ENCODE measurements around the gene TSHZ2. TPM values are rescaled to one million over a fixed set of nuclear protein-coding genes. Genes with fewer than 3 reads are reported as not detected.

TSHZ2 gene
- total RNA-seq, 1 experiment from 2014 or later, result 0.07 TPM

DNA sequence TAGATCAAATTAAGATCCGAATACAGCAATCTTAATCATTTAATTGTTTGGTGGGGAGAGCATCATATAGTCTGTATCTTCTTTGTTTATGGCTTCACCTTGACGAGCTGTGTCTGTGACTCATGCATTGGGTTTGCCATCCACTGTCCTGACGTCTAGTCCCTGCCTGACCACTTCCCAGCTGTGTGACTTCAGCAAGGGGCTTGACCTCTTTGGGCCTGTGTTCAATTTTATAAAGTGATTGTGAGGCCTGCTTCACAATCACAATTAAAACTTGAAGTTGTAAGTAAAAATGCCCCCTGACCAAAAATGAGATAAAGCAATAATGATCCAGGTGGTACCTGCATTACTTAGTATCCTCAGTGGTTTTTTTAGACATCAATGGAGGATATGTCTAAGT lies 412.2 kb downstream of the TSHZ2 start:
- Mint-ChIP-seq H3K4me3 (no peak overlapping the region), H3K36me3 (ENCODE audit: insufficient read depth in 1 of 3, low read depth in 3 of 3) (no peaks in the 10 kb centered on the region), H3K9me3 (no peaks in the 10 kb centered on the region), H3K27ac (no peak overlapping the region), H3K4me1 (peaks cover 30 to 34% of the 10 kb centered on the region in 2 experiments), H3K27me3 (ENCODE audit: low read depth) (no peaks in the 10 kb centered on the region)
- Histone ChIP-seq H3K79me1 (ENCODE audit: insufficient read depth, low read depth, low read length, poor library complexity, severe bottlenecking) (no peaks in the 10 kb centered on the region), H2AFZ (ENCODE audit: low read length) (no peak overlapping the region), H2BK15ac (ENCODE audit: low read depth, low read length) (no peak overlapping the region), H3K18ac (ENCODE audit: insufficient read length, low read depth, low read length) (no peak overlapping the region), H2BK20ac (ENCODE audit: low read depth, low read length, poor library complexity, severe bottlenecking) (no peak overlapping the region), H4K8ac (replicated peaks; ENCODE audit: insufficient read length, low read depth, low read length) (no peak overlapping the region), H4K5ac (ENCODE audit: insufficient read length, low read depth, low read length) (no peak overlapping the region), H3K4me1 (ENCODE audit: insufficient read depth, low read length) (peaks cover 5% of the 10 kb centered on the region; the same call in 1 of the 2 replicates), H3K23me2 (ENCODE audit: insufficient read length, low read depth, low read length, poor library complexity, severe bottlenecking) (no peaks in the 10 kb centered on the region), H3T11ph (ENCODE audit: low read length) (no peak overlapping the region), H4K20me1 (ENCODE audit: control insufficient read depth, insufficient read depth, insufficient read length) (no peaks in the 10 kb centered on the region), H3K9ac (ENCODE audit: extremely low read depth, insufficient read length, low read length) (no peak overlapping the region), H4K91ac (ENCODE audit: insufficient read length, low read depth, low read length) (no peak overlapping the region), H3K27me3 (ENCODE audit: insufficient read depth, low read length) (no peaks in the 10 kb centered on the region), H3K56ac (ENCODE audit: insufficient read length, low read depth, low read length) (no peak overlapping the region), H3K4me2 (ENCODE audit: insufficient read depth, insufficient read length, low read length) (no peak overlapping the region), H2AK5ac (ENCODE audit: insufficient read length, low read length) (no peak overlapping the region), H3K23ac (ENCODE audit: insufficient read length, low read depth, low read length) (no peak overlapping the region), H2BK120ac (ENCODE audit: low read depth, low read length, poor library complexity, severe bottlenecking) (no peak overlapping the region), H2BK12ac (ENCODE audit: insufficient read length, low read depth, low read length) (no peak overlapping the region), H3K9me3 (ENCODE audit: control insufficient read depth, low read depth, low read length) (no peaks in the 10 kb centered on the region), H2BK5ac (ENCODE audit: insufficient read length, low read length) (no peak overlapping the region), H3K4ac (ENCODE audit: low read depth, low read length) (no peak overlapping the region), H3K14ac (ENCODE audit: insufficient read depth, low read length) (no peak overlapping the region), H3K79me2 (ENCODE audit: insufficient read depth, low read length) (no peaks in the 10 kb centered on the region), H3K27ac (ENCODE audit: insufficient read length, low read depth, low read length) (no peak overlapping the region)
- DNase-seq, result no peak
- TF ChIP-seq, protein P1, sequence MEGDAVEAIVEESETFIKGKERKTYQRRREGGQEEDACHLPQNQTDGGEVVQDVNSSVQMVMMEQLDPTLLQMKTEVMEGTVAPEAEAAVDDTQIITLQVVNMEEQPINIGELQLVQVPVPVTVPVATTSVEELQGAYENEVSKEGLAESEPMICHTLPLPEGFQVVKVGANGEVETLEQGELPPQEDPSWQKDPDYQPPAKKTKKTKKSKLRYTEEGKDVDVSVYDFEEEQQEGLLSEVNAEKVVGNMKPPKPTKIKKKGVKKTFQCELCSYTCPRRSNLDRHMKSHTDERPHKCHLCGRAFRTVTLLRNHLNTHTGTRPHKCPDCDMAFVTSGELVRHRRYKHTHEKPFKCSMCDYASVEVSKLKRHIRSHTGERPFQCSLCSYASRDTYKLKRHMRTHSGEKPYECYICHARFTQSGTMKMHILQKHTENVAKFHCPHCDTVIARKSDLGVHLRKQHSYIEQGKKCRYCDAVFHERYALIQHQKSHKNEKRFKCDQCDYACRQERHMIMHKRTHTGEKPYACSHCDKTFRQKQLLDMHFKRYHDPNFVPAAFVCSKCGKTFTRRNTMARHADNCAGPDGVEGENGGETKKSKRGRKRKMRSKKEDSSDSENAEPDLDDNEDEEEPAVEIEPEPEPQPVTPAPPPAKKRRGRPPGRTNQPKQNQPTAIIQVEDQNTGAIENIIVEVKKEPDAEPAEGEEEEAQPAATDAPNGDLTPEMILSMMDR (conservative IDR thresholded peaks at IDR 0.05), result no peak
- WGBS (ENCODE audit: extremely low coverage, insufficient read length, low lambda C conversion rate), result no CpG with 5 or more reads among the region's 3 CpGs

Data from H9 (cell line).